Trophoblast cell (in vitro differentiated cells and primary cell): ENCODE data around the gene SLC35G6.

Source experiments
- DNase-seq, 2 donors: peaks; one replicate each; pipeline ENCODE4 v3.0.0-alpha.2; 2016
- H2AFZ ChIP-seq: 2 replicates; pipeline ENCODE4 v1.6.1; 2013; ENCODE audit warnings: low read length, moderate library complexity, mild to moderate bottlenecking; ENCODE audit not compliant: insufficient read depth, poor library complexity
- H2AK5ac ChIP-seq: 2 replicates; pipeline ENCODE4 v1.6.1; 2013; ENCODE audit warnings: mild to moderate bottlenecking, low read length
- H2BK120ac ChIP-seq: 2 replicates; pipeline ENCODE4 v1.6.1; 2013; ENCODE audit warnings: low read length, mild to moderate bottlenecking, moderate library complexity; ENCODE audit not compliant: insufficient read depth, poor library complexity
- H2BK12ac ChIP-seq: 2 replicates; pipeline ENCODE4 v1.6.1; 2013; ENCODE audit warnings: mild to moderate bottlenecking, low read length, moderate library complexity
- H2BK5ac ChIP-seq: 2 replicates; pipeline ENCODE4 v1.6.1; 2013; ENCODE audit warnings: low read length, low read depth, moderate library complexity, mild to moderate bottlenecking; ENCODE audit not compliant: poor library complexity
- H3K14ac ChIP-seq: 2 replicates; pipeline ENCODE4 v1.6.1; 2013; ENCODE audit warnings: mild to moderate bottlenecking, low read length
- H3K18ac ChIP-seq: 2 replicates; pipeline ENCODE4 v1.6.1; 2013; ENCODE audit warnings: mild to moderate bottlenecking, low read length
- H3K23ac ChIP-seq: 2 replicates; pipeline ENCODE4 v1.6.1; 2013; ENCODE audit warnings: low read length
- H3K27ac ChIP-seq: 2 replicates; pipeline ENCODE4 v1.5.1; 2013; ENCODE audit warnings: low read depth, mild to moderate bottlenecking, inconsistent platforms, low read length, moderate library complexity
- H3K27me3 ChIP-seq: 2 replicates; pipeline ENCODE4 v1.6.1; 2013; ENCODE audit warnings: inconsistent platforms, mild to moderate bottlenecking, low read length, moderate library complexity; ENCODE audit not compliant: insufficient read depth
- H3K36me3 ChIP-seq, 2 experiments: 1 replicate in 1 of 2; 2 replicates in 1 of 2; pipeline ENCODE4 v1.6.1; 2013; ENCODE audit warnings: low read length in 2 of 2, mild to moderate bottlenecking in 2 of 2, moderate library complexity in 1 of 2; ENCODE audit not compliant: insufficient read depth in 2 of 2, control insufficient read depth in 1 of 2
- H3K4ac ChIP-seq: 2 replicates; pipeline ENCODE4 v1.6.1; 2013; ENCODE audit warnings: low read depth, mild to moderate bottlenecking, low read length, moderate library complexity
- H3K4me1 ChIP-seq, 2 experiments: 1 replicate in 1 of 2; 2 replicates in 1 of 2; pipeline ENCODE4 v1.6.1; 2013; ENCODE audit warnings: low read length in 2 of 2, mild to moderate bottlenecking in 2 of 2, moderate library complexity in 1 of 2; ENCODE audit not compliant: insufficient read depth in 2 of 2, control insufficient read depth in 1 of 2
- H3K4me2 ChIP-seq: 2 replicates; pipeline ENCODE4 v1.6.1; 2013; ENCODE audit warnings: inconsistent platforms, mild to moderate bottlenecking, low read length, moderate library complexity
- H3K4me3 ChIP-seq: 2 replicates; pipeline ENCODE4 v1.5.1; 2013; ENCODE audit warnings: mild to moderate bottlenecking, low read depth, low read length, inconsistent platforms
- H3K79me1 ChIP-seq: one replicate; pipeline ENCODE4 v1.6.1; 2013; ENCODE audit warnings: low read length
- H3K79me2 ChIP-seq: 2 replicates; pipeline ENCODE4 v1.6.1; 2013; ENCODE audit warnings: low read length, mild to moderate bottlenecking; ENCODE audit not compliant: control insufficient read depth, insufficient read depth, poor library complexity
- H3K9ac ChIP-seq: 2 replicates; pipeline ENCODE4 v1.6.1; 2013; ENCODE audit warnings: mild to moderate bottlenecking, low read length
- H3K9me3 ChIP-seq: 2 replicates; pipeline ENCODE4 v1.6.1; 2013; ENCODE audit warnings: low read depth, mild to moderate bottlenecking, control low read depth, inconsistent platforms, low read length; ENCODE audit not compliant: insufficient read depth
- H4K12ac ChIP-seq: 2 replicates; pipeline ENCODE4 v1.6.1; 2013; ENCODE audit warnings: low read depth, mild to moderate bottlenecking, low read length, moderate library complexity
- H4K8ac ChIP-seq: 2 replicates; pipeline ENCODE4 v1.6.1; 2013; ENCODE audit warnings: low read depth, mild to moderate bottlenecking, low read length, moderate library complexity
- H4K91ac ChIP-seq: one replicate; pipeline ENCODE4 v1.6.1; 2013; ENCODE audit warnings: low read depth, mild to moderate bottlenecking, low read length, moderate library complexity
- WGBS: extraction: QIAGEN DNeasy Blood & Tissue Kit; methylation state at CpG from one replicate; pipeline ENCODE4 v1.1.7; 2013; ENCODE audit warnings: missing lambda C conversion rate; ENCODE audit not compliant: insufficient read length, insufficient coverage; ENCODE audit errors: extremely low coverage; 5-methylcytosine and 5-hydroxymethylcytosine counted together

Gene SLC35G6

DNA sequence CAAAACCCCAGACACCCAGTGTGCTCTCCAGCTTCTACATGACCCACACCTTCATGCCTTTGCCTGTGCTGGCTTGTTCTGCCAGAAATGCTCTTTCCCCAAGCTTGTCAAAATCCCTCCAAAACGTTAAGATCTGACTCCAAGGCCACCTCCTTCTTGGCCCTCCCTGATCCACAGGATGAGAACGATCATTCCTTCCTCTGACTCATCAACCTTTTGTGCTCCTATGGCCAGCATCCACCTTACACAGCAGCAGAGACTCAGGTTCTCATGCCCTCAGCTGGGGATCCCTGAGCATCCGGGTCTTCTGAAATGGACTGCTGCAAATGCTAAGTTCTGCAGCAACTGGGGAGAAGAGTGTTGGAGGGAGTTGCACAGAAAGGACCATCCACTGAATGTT is 4.8 kb upstream of the SLC35G6 start:
- Histone ChIP-seq H4K91ac (no peak overlapping the region), H4K12ac (no peak overlapping the region), H3K27ac (no peak overlapping the region), H3K14ac (no peak overlapping the region), H4K8ac (no peak overlapping the region), H2BK5ac (no peak overlapping the region), H3K4ac (no peak overlapping the region), H3K4me2 (no peak overlapping the region), H2BK12ac (no peak overlapping the region), H3K4me3 (no peak overlapping the region), H3K18ac (no peak overlapping the region), H2AFZ (no peak overlapping the region), H3K4me1 (peaks cover 33 to 40% of the 10 kb centered on the region in 2 experiments), H3K36me3 (peaks cover 0 to 2% of the 10 kb centered on the region in 2 experiments), H3K79me1 (peaks cover 19% of the 10 kb centered on the region), H3K27me3 (no peaks in the 10 kb centered on the region), H3K9me3 (no peaks in the 10 kb centered on the region), H2AK5ac (no peak overlapping the region), H3K9ac (no peak overlapping the region), H2BK120ac (no peak overlapping the region), H3K79me2 (peaks cover 14% of the 10 kb centered on the region), H3K23ac (no peak overlapping the region)
- DNase-seq: peak; percentile 37 to 63
- WGBS: no CpG with 5 or more reads among the region's 3 CpGs

DNA sequence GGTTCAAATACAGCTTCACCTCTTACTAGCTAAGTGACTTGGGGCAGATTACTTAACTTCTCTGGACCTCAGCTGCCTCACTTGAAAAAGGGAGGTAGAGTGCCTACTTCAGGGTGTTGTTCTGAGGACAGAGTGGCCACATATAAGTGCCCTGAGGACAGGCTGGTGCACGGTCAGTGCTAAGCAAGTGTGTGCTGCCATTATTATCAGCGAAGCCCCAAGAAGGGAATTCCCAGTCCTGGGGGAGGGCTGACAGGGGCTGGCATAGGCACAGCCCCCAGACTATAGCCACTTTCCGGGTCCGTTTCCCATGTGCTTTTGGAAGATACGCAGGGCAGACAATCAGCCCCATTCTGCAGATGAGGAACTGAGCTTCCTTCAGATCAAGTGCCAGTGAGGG is 4.3 kb upstream of the SLC35G6 start:
- no CpG with 5 or more reads among the region's 5 CpGs for WGBS
- no peak overlapping the region for H4K8ac ChIP-seq
- no peaks in the 10 kb centered on the region for H3K27me3 ChIP-seq
- H3K4ac ChIP-seq: no peak overlapping the region
- H3K79me1 ChIP-seq: peaks cover 19% of the 10 kb centered on the region
- H2BK12ac ChIP-seq: no peak overlapping the region
- peaks cover 0 to 2% of the 10 kb centered on the region in 2 experiments for H3K36me3 ChIP-seq
- no peak overlapping the region for H3K4me3 ChIP-seq
- DNase-seq: no peak
- H3K4me1 ChIP-seq: peaks cover 33 to 40% of the 10 kb centered on the region in 2 experiments
- no peak overlapping the region for H2BK120ac ChIP-seq
- peaks cover 14% of the 10 kb centered on the region for H3K79me2 ChIP-seq
- no peak overlapping the region for H2AFZ ChIP-seq
- H3K9me3 ChIP-seq: no peaks in the 10 kb centered on the region
- H4K91ac ChIP-seq: no peak overlapping the region
- peak overlapping the region; percentile 28 for H3K18ac ChIP-seq
- no peak overlapping the region for H3K14ac ChIP-seq
- peak overlapping the region; percentile 64 for H3K4me2 ChIP-seq
- H3K23ac ChIP-seq: no peak overlapping the region
- H2AK5ac ChIP-seq: no peak overlapping the region
- no peak overlapping the region for H4K12ac ChIP-seq
- peak overlapping the region; percentile 13 for H3K27ac ChIP-seq
- H3K9ac ChIP-seq: no peak overlapping the region
- H2BK5ac ChIP-seq: no peak overlapping the region

DNA sequence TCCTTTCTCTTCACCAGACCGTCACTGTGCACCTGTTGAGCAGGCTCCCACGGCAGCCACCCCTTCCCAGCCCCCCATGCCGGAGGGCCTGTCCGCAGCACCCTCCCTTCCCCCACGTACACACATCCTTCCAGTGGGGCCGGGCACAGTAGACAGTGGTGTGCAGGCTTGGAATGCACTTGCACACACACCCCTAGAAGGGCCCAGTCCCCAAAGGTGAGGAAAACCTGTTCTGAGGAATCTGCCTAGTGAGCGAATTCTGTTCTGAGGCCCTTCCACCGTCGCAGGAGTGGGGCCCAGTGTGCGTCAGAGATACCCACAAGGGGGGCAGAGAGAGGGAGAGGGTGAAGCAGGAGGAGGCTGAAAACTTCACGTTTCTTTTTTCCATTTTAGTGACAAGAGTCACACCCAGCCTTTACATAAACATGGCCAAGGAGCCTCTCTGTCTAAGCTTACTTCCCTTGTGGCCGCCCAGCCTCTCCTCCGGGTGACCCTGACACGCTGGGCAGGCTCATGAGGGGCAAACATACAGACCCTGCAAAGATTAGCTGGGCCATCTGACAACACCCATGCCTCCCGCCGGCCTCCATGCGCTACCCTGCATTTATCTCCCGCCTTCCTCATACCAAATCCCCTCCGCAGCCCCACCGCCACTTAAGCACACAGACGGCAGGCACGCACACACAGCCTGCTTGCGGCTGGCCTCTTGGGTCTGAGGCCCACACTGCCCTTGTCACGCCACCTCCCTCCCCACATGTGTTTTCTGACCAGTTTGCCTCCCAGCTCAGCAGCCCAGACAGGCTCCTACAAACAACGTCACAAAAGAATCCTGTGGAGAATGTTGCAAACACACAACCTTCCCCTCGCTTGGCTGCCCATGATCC is 3.6 kb upstream of the SLC35G6 start:
- Histone ChIP-seq H3K36me3 (peaks cover 0 to 2% of the 10 kb centered on the region in 2 experiments), H3K18ac (peak overlapping the region; percentile 28), H3K23ac (no peak overlapping the region), H2AK5ac (no peak overlapping the region), H3K4me1 (peaks cover 33 to 40% of the 10 kb centered on the region in 2 experiments), H3K4ac (peak overlapping the region; percentile 4), H4K8ac (no peak overlapping the region), H3K9ac (no peak overlapping the region), H4K12ac (no peak overlapping the region), H3K14ac (peak overlapping the region; percentile 20), H3K27me3 (no peaks in the 10 kb centered on the region), H4K91ac (peak overlapping the region; percentile 15), H3K27ac (peak overlapping the region; percentile 93), H2BK5ac (no peak overlapping the region), H2BK12ac (no peak overlapping the region), H2AFZ (no peak overlapping the region), H3K4me3 (peak overlapping the region; percentile 5), H2BK120ac (no peak overlapping the region), H3K9me3 (no peaks in the 10 kb centered on the region), H3K79me1 (peaks cover 19% of the 10 kb centered on the region), H3K79me2 (peaks cover 14% of the 10 kb centered on the region), H3K4me2 (peak overlapping the region; percentile 64)
- no CpG with 5 or more reads among the region's 26 CpGs for WGBS
- peak; percentile 38 to 41 for DNase-seq

DNA sequence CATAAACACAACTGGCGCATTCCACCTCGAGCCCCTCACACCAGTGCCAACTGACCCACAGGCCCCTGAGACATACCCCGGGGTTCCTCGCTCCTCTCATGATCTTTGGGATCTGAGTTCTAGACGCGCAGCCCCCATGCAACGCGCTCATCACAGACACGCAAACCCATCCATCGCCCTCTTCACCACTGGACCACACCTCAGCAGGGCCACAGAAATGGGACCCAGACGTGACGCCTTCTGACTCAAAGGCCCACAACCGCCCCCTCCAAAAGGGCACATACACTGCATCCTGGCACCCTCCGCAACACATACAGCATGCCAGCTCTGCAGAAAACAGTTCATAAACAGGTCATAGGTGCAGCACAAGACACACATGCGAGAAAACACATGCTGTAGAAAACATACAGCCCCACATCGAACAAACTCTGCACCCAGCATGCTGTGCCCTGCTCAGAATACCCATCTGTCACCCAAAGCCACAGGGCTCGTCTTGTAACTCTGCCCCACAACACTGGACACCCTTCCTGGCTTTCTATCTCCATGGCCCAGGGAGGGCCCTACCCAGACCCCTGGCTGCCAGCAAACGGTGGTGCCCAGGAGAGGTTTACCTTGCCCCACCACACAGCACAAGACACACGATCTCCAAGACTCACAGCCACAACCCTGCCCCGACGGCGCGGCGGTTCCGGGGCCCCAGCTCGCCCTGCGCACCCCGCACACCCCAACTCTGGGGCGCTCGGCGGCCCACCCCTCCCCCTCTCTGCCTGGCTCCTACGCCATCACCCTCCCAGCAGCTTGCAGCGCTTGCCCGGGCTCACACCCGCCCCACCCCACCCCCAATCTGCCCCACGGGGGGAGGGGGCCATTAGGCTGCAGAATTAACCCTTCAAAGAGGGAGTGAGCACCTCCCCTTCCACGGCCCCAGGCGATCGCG is 2.7 kb upstream of the SLC35G6 start:
- peaks cover 39 to 47% of the 10 kb centered on the region in 2 experiments for H3K4me1 ChIP-seq
- peak overlapping the region; percentile 77 for H2AK5ac ChIP-seq
- peak overlapping the region; percentile 93 for H4K8ac ChIP-seq
- H3K36me3 ChIP-seq: peaks cover 0 to 2% of the 10 kb centered on the region in 2 experiments
- peak overlapping the region; percentile 86 for H2BK120ac ChIP-seq
- H3K9me3 ChIP-seq: no peaks in the 10 kb centered on the region
- H3K4me3 ChIP-seq: peak overlapping the region; percentile 89
- H3K4me2 ChIP-seq: peak overlapping the region; percentile 64
- peak overlapping the region; percentile 90 for H3K18ac ChIP-seq
- peaks cover 26% of the 10 kb centered on the region for H3K79me1 ChIP-seq
- H2AFZ ChIP-seq: peak overlapping the region; percentile 64
- peak overlapping the region; percentile 81 for H3K4ac ChIP-seq
- peak overlapping the region; percentile 95 for H4K12ac ChIP-seq
- peak overlapping the region; percentile 93 for H3K27ac ChIP-seq
- peak overlapping the region; percentile 85 for H3K9ac ChIP-seq
- H2BK5ac ChIP-seq: peak overlapping the region; percentile 89
- H3K14ac ChIP-seq: peak overlapping the region; percentile 96
- H4K91ac ChIP-seq: peak overlapping the region; percentile 99
- H3K23ac ChIP-seq: no peak overlapping the region
- DNase-seq: no peak
- no peak overlapping the region for H2BK12ac ChIP-seq
- H3K79me2 ChIP-seq: peaks cover 21% of the 10 kb centered on the region
- no peaks in the 10 kb centered on the region for H3K27me3 ChIP-seq
- WGBS: no CpG with 5 or more reads among the region's 40 CpGs
